22Rv1 (cell line): Measurements from ENCODE around the gene SPATC1L.
"Not testable (repeated sequence)": the region's sequence is repeated elsewhere in the genome, so short reads cannot be mapped to it uniquely, and the experiment has no call there.

Experiments
- H3K27ac ChIP-seq: fragments of 450-650 bp; 2 replicates; pipeline ENCODE4 v1.5.1; 2017
- ZFX ChIP-seq: fragments of 450-650 bp; IDR thresholded peaks from 2 replicates; pipeline ENCODE4 v1.6.1; 2017; ENCODE audit warnings: antibody characterized with exemption, borderline replicate concordance
- TF ChIP-seq, protein P1 (sequence below): fragments of 450-650 bp; IDR thresholded peaks from 2 replicates; pipeline ENCODE4 v1.5.1; 2017; ENCODE audit warnings: mild to moderate bottlenecking

The SPATC1L gene

DNA sequence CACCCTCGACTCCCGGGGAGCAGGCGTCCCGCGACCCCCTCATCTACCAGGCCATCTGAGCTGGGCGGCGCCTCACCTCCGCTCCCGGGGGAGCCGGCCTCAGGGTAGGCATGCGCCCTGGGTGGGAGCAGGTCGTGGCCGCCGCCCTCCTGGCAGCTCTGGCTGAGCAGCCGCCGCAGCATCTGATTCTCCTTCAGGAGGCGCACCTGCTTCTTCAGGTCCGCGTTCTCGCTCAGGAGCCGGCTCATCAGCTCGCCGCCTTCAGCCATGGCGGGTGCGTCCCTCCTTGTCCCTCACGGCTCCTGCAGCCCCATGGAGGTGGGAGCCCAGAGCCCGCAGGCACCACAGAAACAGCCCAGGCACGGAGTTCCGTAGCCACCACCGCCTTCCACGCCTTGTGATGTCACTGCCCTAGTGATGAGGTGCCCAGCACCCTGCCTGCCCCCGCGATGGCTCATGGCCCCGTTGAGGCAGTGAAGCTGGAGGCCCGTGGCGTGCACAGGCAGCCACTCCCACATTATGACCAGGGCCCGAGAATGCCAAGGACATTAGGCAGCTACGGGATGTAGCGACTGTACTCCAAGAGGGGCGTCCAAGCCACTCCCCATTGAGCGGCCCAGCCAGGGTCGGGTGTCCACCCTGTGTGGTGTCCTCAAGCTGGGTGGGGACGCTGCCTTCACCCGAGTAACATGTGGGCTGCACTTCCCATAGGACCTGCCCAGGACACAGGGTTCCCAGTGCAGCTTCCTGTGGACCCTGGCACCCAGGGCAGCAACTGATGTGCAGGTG lies 1.5 kb downstream of the SPATC1L start:
- TF ChIP-seq, protein P1, sequence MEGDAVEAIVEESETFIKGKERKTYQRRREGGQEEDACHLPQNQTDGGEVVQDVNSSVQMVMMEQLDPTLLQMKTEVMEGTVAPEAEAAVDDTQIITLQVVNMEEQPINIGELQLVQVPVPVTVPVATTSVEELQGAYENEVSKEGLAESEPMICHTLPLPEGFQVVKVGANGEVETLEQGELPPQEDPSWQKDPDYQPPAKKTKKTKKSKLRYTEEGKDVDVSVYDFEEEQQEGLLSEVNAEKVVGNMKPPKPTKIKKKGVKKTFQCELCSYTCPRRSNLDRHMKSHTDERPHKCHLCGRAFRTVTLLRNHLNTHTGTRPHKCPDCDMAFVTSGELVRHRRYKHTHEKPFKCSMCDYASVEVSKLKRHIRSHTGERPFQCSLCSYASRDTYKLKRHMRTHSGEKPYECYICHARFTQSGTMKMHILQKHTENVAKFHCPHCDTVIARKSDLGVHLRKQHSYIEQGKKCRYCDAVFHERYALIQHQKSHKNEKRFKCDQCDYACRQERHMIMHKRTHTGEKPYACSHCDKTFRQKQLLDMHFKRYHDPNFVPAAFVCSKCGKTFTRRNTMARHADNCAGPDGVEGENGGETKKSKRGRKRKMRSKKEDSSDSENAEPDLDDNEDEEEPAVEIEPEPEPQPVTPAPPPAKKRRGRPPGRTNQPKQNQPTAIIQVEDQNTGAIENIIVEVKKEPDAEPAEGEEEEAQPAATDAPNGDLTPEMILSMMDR = no peak
- no peak for TF ChIP-seq ZFX

DNA sequence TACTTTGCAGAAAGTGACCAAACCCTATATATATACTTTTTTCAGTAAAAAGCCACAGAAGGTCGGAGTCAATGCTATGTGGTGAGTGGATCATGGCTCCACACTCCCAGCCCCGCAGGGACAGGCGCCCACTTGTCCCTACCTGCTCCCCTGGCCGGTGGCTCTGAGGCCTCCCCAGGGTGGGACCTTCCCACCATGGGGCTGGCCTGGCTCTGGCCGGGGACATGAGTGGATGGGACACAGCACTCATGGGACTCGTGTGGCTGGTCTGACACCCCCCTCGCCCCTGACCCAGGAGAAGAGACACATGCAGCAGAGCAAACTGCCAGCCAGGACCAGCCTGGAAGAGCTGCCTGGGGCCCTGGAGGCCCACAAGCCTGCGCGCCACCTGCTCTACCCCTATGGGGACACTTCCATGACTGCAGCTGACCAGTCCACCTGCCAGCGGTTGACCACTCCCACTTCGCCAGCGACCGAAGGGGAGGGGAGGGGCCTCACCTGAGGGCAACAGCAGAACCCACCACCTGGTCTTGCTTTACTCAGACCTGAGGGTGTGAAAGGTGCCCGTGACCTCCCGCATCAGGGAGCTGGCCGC lies 2.2 kb downstream of the SPATC1L start:
- TF ChIP-seq, protein P1 = no peak
- no peak for TF ChIP-seq ZFX
- no peak overlapping the region for H3K27ac ChIP-seq

More for the DNA sequence above, 1.5 kb downstream of the SPATC1L start:
- H3K27ac ChIP-seq = no peak overlapping the region

- TF ChIP-seq ZFX = no peak
- TF ChIP-seq, protein P1 = no peak
- H3K27ac ChIP-seq = no peak overlapping the region
Measured at GRCh38 chr21:46181436-46181835, 2.8 kb downstream of the SPATC1L start.

DNA sequence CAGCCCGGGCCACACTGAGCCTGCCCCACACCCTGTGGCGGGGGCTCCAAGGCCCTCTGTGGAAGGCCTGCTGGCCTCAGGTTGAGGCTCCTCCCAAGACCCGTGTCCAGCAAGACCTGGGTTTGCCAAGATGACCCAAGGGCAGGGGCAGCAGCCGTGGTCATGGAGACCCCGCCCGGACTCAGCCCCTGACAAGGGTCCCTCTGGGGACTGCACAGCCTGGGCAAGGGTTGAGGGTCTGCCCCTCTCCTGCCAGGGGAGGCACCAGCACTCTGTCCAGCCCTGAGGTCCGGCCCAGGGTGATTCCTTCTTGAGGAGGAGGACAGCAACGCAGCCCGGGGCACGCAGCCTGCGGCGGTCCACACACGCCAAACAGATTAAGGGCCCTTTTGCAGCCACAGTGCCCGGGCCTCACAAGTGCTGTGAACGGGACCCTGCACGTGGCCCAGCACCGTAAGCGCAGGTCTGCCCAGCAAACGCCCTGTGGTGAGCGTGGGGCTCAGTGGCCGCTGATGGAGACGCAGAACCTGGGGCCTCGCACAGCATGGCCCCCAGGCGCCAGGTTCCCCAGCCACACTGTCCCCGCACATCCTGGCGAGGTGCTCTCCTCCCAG lies 3.4 kb downstream of the SPATC1L start:
- no peak for TF ChIP-seq ZFX
- TF ChIP-seq, protein P1 = no peak
- H3K27ac ChIP-seq = no peak overlapping the region

DNA sequence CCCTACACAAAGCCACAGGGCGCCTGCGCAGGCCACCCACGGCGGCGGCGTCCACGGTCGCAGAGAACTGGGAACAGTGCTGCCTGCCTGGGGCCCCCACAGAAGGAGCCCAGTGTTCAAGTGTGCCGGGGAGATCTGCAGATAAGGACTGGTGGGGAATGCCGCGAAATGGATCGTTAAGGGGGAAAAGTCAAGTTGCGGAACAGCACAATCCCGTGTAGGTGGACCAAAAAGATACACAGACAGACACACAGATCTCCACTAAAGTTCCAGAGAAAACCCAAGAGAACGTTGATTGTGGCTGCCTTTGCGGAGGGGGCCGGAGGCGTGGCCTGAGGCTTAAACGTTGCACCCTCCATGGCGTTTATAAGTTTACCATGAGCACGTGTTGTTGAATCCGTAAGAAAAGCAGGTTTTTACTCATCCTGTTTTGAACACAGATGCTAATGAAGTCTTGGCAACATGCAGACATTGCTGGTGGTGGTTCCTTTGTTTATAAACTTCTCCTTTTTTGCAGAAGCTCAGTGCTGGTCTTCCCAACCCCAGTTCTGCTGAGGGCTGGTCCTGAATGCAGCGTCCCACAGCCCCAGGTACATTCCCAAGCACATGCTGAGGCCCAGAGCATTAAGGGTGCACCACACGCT lies 4.1 kb downstream of the SPATC1L start:
- no peak overlapping the region for H3K27ac ChIP-seq
- TF ChIP-seq, protein P1 = no peak
- TF ChIP-seq ZFX = no peak

DNA sequence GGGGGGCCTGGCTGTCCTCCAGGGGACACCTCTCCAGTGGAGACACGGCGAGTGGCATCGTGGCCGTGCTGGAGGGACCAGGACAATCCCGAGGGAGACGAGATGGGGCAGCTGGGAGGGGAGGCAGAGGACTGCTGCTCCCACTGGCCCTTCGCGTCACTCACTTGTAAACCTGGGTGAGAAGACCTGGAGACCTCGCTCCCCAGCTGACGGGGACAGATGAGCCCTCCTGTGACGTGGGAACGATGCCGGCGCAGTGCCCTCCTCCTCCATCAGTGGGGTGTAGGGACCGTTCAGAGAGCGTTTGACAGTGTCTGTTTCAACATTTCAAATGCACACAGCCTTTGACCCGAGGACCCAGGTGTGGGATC lies 4.6 kb downstream of the SPATC1L start:
- no peak overlapping the region for H3K27ac ChIP-seq
- no peak for TF ChIP-seq ZFX
- TF ChIP-seq, protein P1 = no peak

- no peak overlapping the region for H3K27ac ChIP-seq
- TF ChIP-seq ZFX = no peak
- TF ChIP-seq, protein P1 = no peak
Measured at GRCh38 chr21:46178961-46179360, 5.3 kb downstream of the SPATC1L start.

- not testable (repeated sequence) for H3K27ac ChIP-seq
Measured at GRCh38 chr21:46176443-46177129, 7.7 kb downstream of the SPATC1L start.
